GM18868 (cell line): ENCODE results near the gene SIX3.
A peak's percentile ranks its signal among the peaks of the same experiment; 100 is the strongest.

Experiments
- ATAC-seq: cut with Tn5 transposase; IDR thresholded peaks from one replicate; pipeline ENCODE4 v1.9.1; 2021; ENCODE audit warnings: mild to moderate bottlenecking, moderate library complexity; ENCODE audit not compliant: unreplicated experiment

The SIX3 gene

GRCh38 chr2:44954889-44955592 lies 13.5 kb downstream of the SIX3 start:
- no peak for ATAC-seq

GRCh38 chr2:44955593-44956392 lies 14.3 kb downstream of the SIX3 start:
- peak; percentile 66 for ATAC-seq

GRCh38 chr2:44956843-44957242 lies 15.3 kb downstream of the SIX3 start:
- no peak for ATAC-seq

GRCh38 chr2:44957656-44958327 lies 16.3 kb downstream of the SIX3 start:
- no peak for ATAC-seq

- no peak for ATAC-seq
Observed at GRCh38 chr2:44959855-44960254, 18.4 kb downstream of the SIX3 start.

GRCh38 chr2:44960871-44961270 lies 19.4 kb downstream of the SIX3 start:
- ATAC-seq: no peak

GRCh38 chr2:44962176-44962695 lies 20.7 kb downstream of the SIX3 start:
- ATAC-seq: no peak

GRCh38 chr2:44964752-44965236 lies 23.3 kb downstream of the SIX3 start:
- ATAC-seq: no peak

GRCh38 chr2:44965684-44966083 lies 24.2 kb downstream of the SIX3 start:
- no peak for ATAC-seq

GRCh38 chr2:44967056-44967455 lies 25.6 kb downstream of the SIX3 start:
- ATAC-seq: no peak

- ATAC-seq: no peak
Observed at GRCh38 chr2:44967727-44968432, 26.4 kb downstream of the SIX3 start.

- no peak for ATAC-seq
Observed at GRCh38 chr2:44969936-44970335, 28.4 kb downstream of the SIX3 start.

GRCh38 chr2:44970846-44971450 lies 29.4 kb downstream of the SIX3 start:
- no peak for ATAC-seq

- ATAC-seq: no peak
Observed at GRCh38 chr2:44972771-44973535, 31.5 kb downstream of the SIX3 start.

GRCh38 chr2:44974064-44974715 lies 32.7 kb downstream of the SIX3 start:
- no peak for ATAC-seq

GRCh38 chr2:44975571-44976450 lies 34.3 kb downstream of the SIX3 start:
- ATAC-seq: no peak

- ATAC-seq: no peak
Observed at GRCh38 chr2:44979581-44979980, 38.1 kb downstream of the SIX3 start.
